ENCODE measurements around the gene SCGB1D1. TPM values are rescaled to one million over a fixed set of nuclear protein-coding genes. Genes with fewer than 3 reads are reported as not detected.

Gene SCGB1D1
- total and polyA plus RNA-seq, 2 donors, result not detected

- Histone ChIP-seq H3K4me3 (ENCODE audit: low read depth, low read length) (no peak overlapping the region), H3K36me3 (ENCODE audit: insufficient read depth) (no peaks in the 10 kb centered on the region), H3K27ac (ENCODE audit: low read depth) (no peak overlapping the region), H3K4me1 (ENCODE audit: insufficient read depth) (no peaks in the 10 kb centered on the region)
- WGBS, result 41% methylated on average over 5 of the region's 5 CpGs
- DNase-seq (ENCODE audit: extremely low spot score), result no peak
Measured at GRCh38 chr11:62217191-62217748, 27.3 kb downstream of the SCGB1D1 start.

DNA sequence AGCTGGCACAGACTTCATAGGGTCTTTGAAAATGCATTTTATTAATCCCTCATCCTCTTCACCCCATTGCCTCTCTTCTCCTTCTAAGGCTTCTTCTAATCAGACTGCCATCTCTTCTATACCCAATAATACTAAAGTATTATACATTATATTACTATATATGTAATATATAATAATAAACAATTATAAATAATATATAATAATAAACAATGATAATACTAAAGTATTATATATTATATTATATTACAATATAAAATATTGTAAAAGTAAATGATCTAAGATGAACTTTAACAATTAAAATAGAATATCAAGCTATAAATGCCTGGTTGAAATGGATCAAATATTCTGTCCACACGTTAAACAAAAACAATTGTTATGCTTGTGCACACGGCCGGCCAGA lies 31.5 kb downstream of the SCGB1D1 start:
- H3K27ac ChIP-seq (ENCODE audit: low read depth), result no peak overlapping the region
- H3K4me3 ChIP-seq (ENCODE audit: low read depth, low read length), result no peak overlapping the region
- H3K36me3 ChIP-seq (ENCODE audit: insufficient read depth), result no peaks in the 10 kb centered on the region
- WGBS, result 93% methylated on average over 3 of the region's 3 CpGs
- no peak for DNase-seq (ENCODE audit: extremely low spot score)
- no peaks in the 10 kb centered on the region for H3K4me1 ChIP-seq (ENCODE audit: insufficient read depth)

- Histone ChIP-seq H3K4me3 (ENCODE audit: low read depth, low read length) (no peak overlapping the region), H3K4me1 (ENCODE audit: insufficient read depth) (no peaks in the 10 kb centered on the region)
Measured at GRCh38 chr11:62223095-62223494, 33.1 kb downstream of the SCGB1D1 start.

GRCh38 chr11:62233730-62234129 lies 43.7 kb downstream of the SCGB1D1 start:
- Histone ChIP-seq H3K4me3 (ENCODE audit: low read depth, low read length) (no peak overlapping the region), H3K4me1 (ENCODE audit: insufficient read depth) (no peaks in the 10 kb centered on the region), H3K27ac (ENCODE audit: low read depth) (no peak overlapping the region), H3K36me3 (ENCODE audit: insufficient read depth) (no peaks in the 10 kb centered on the region)
- no peak for DNase-seq (ENCODE audit: extremely low spot score)

More at GRCh38 chr11:62223095-62223494, 33.1 kb downstream of the SCGB1D1 start:
- no peaks in the 10 kb centered on the region for H3K36me3 ChIP-seq (ENCODE audit: insufficient read depth)
- no peak for DNase-seq (ENCODE audit: extremely low spot score)
- no peak overlapping the region for H3K27ac ChIP-seq (ENCODE audit: low read depth)

GRCh38 chr11:62236187-62236586 lies 46.2 kb downstream of the SCGB1D1 start:
- Histone ChIP-seq H3K27ac (ENCODE audit: low read depth) (no peak overlapping the region), H3K4me1 (ENCODE audit: insufficient read depth) (no peaks in the 10 kb centered on the region), H3K36me3 (ENCODE audit: insufficient read depth) (no peaks in the 10 kb centered on the region), H3K4me3 (ENCODE audit: low read depth, low read length) (no peak overlapping the region)
- no peak for DNase-seq (ENCODE audit: extremely low spot score)
- 76% methylated on average over 2 of the region's 2 CpGs for WGBS

GRCh38 chr11:62237499-62237898 lies 47.5 kb downstream of the SCGB1D1 start:
- Histone ChIP-seq H3K36me3 (ENCODE audit: insufficient read depth) (no peaks in the 10 kb centered on the region), H3K4me3 (ENCODE audit: low read depth, low read length) (no peak overlapping the region), H3K4me1 (ENCODE audit: insufficient read depth) (no peaks in the 10 kb centered on the region), H3K27ac (ENCODE audit: low read depth) (no peak overlapping the region)
- WGBS, result 67% methylated on average over 4 of the region's 4 CpGs
- no peak for DNase-seq (ENCODE audit: extremely low spot score)

- H3K4me1 ChIP-seq (ENCODE audit: insufficient read depth), result no peaks in the 10 kb centered on the region
- DNase-seq (ENCODE audit: extremely low spot score), result no peak
- H3K4me3 ChIP-seq (ENCODE audit: low read depth, low read length), result no peak overlapping the region
- no peaks in the 10 kb centered on the region for H3K36me3 ChIP-seq (ENCODE audit: insufficient read depth)
- H3K27ac ChIP-seq (ENCODE audit: low read depth), result no peak overlapping the region
- 82% methylated on average over 4 of the region's 4 CpGs for WGBS
Measured at GRCh38 chr11:62238151-62238550, 48.1 kb downstream of the SCGB1D1 start.

GRCh38 chr11:62241095-62241494 lies 51.1 kb downstream of the SCGB1D1 start:
- Histone ChIP-seq H3K4me1 (ENCODE audit: insufficient read depth) (no peaks in the 10 kb centered on the region), H3K36me3 (ENCODE audit: insufficient read depth) (no peaks in the 10 kb centered on the region), H3K4me3 (ENCODE audit: low read depth, low read length) (no peak overlapping the region), H3K27ac (ENCODE audit: low read depth) (no peak overlapping the region)
- DNase-seq (ENCODE audit: extremely low spot score), result no peak
- 87% methylated on average over 3 of the region's 3 CpGs for WGBS

DNA sequence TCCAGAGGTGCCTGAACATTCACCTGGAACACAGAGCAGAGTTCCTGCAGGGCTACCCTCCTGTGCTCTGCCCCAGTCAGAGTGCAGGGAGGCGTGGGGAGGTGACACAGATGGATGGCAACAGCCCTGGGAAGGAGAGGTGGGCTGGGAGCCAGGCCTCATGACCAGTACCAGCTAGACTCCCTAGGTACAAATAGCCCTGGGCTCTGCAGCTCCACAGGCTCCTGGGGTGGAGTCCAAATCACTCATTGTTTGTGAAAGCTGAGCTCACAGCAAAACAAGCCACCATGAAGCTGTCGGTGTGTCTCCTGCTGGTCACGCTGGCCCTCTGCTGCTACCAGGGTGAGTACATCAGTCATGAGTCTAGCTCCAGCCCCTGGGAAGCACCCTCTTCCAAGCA lies 52.0 kb downstream of the SCGB1D1 start, which contains the start of gene SCGB1D2:
SCGB1D2 (plus strand) TSS at position 219 of the 400 bp plus-strand sequence; CDS start at position 288, 69 bp downstream.
- WGBS, result 18% methylated on average over 3 of the region's 3 CpGs
- Histone ChIP-seq H3K4me3 (ENCODE audit: low read depth, low read length) (no peak within 1 kb of the TSS), H3K36me3 (ENCODE audit: insufficient read depth) (no peaks in the 10 kb centered on the region), H3K4me1 (ENCODE audit: insufficient read depth) (no peaks in the 10 kb centered on the region), H3K27ac (ENCODE audit: low read depth) (no peak within 1 kb of the TSS)
- DNase-seq (ENCODE audit: extremely low spot score), result no peak

Other genes with a start within 250 kb of the SCGB1D1 start
- 2.0 TPM for gene BEST1, start 239.9 kb upstream of the SCGB1D1 start, total RNA-seq
- 6.7 TPM for gene BEST1, start 239.9 kb upstream of the SCGB1D1 start, polyA plus RNA-seq
- 523 TPM for gene FTH1, start 222.6 kb upstream of the SCGB1D1 start, total RNA-seq
- 5,662 TPM for gene FTH1, start 222.6 kb upstream of the SCGB1D1 start, polyA plus RNA-seq
- gene INCENP, start 66.2 kb upstream of the SCGB1D1 start, total RNA-seq, result 11.1 TPM
- gene INCENP, start 66.2 kb upstream of the SCGB1D1 start, polyA plus RNA-seq, result 9.8 TPM
- gene SCGB2A1, start 18.5 kb downstream of the SCGB1D1 start, total RNA-seq, result not detected
- not detected for gene SCGB2A1, start 18.5 kb downstream of the SCGB1D1 start, polyA plus RNA-seq
- not detected for gene SCGB1D2, start 52.0 kb downstream of the SCGB1D1 start, total RNA-seq
- not detected for gene SCGB1D2, start 52.0 kb downstream of the SCGB1D1 start, polyA plus RNA-seq
- gene SCGB2A2, start 79.9 kb downstream of the SCGB1D1 start, total RNA-seq, result not detected
- not detected for gene SCGB2A2, start 79.9 kb downstream of the SCGB1D1 start, polyA plus RNA-seq
- gene SCGB1D4, start 108.9 kb downstream of the SCGB1D1 start, total RNA-seq, result not detected
- gene SCGB1D4, start 108.9 kb downstream of the SCGB1D1 start, polyA plus RNA-seq, result not detected
- gene ASRGL1, start 147.2 kb downstream of the SCGB1D1 start, total RNA-seq, result 5.1 TPM
- 7.0 TPM for gene ASRGL1, start 147.2 kb downstream of the SCGB1D1 start, polyA plus RNA-seq
- 9.5 TPM for gene SCGB1A1, start 228.8 kb downstream of the SCGB1D1 start, total RNA-seq
- gene SCGB1A1, start 228.8 kb downstream of the SCGB1D1 start, polyA plus RNA-seq, result not detected